GM18507 (cell line): ENCODE results near the gene LIMA1.
"Not testable (repeated sequence)": the region's sequence is repeated elsewhere in the genome, so short reads cannot be mapped to it uniquely, and the experiment has no call there.

Source experiments
- DNase-seq: peaks from one replicate; pipeline ENCODE4 v3.0.0; 2011; ENCODE audit warnings: low read depth; ENCODE audit not compliant: insufficient read length; ENCODE audit errors: extremely low spot score
- FAIRE-seq: peaks from 2 replicates; lab custom pipeline; 2011; peaks lifted over from hg19 to GRCh38; lab: Jason Lieb, UNC

LIMA1 gene

GRCh38 chr12:50222275-50222783 lies 61.0 kb downstream of the LIMA1 start:
- FAIRE-seq, result peak; percentile 68
- no peak for DNase-seq

DNA sequence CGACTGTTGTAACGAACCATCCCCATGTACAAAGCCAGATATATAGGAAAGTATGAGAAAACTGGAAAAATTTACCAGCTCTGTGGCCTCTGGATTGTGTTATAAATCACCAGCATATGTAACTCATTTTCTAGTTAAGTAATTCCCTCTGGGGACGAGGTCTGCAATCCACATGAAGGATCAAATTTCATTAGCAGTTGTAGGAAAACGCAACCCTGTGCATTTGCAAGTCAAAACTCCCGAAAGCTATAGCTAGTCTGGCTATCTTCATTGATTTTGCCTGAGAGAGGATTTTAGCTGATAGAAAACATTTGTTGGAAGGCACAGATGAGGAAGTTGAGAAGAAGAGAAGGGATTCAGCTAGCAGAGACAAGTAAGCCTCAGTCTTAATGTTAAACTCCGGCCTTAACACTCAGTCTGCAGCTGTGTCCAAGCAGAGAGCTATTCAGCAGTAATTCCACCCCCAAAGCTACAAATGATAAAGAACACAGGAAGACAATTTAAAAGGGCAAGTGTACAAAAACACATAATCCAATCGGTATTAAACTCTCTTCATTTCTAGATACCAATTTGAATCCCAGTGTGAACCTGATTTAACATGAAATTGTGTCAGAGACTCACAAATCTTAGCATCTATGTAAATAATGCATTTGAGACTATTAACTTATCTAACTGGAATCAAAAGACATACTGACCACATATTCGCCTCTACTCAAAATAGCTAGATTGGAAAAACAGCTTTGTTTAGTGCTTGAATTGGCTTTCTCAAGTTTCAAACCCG lies 61.9 kb downstream of the LIMA1 start:
- FAIRE-seq (peak; percentile 48), DNase-seq (no peak)

GRCh38 chr12:50220363-50220995 lies 62.8 kb downstream of the LIMA1 start:
- no peak for DNase-seq

DNA sequence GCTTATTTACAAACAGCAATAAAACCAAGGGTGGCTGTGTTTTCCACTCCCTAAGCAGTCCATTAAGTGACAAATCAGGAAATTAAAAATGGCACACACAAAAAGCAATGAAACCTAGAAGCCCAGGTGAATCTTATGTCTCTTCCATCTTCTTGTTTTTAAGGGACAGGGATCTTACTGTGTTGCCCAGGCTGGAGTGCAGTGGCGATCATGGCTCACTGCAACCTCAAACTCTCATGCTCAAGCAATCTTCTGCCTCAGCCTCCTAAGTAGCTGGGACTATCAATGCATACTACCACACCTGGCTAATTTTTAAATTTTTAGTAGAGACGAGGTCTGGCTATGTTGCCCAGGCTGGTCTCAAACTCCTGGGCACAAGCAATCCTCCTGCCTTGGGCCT lies 63.8 kb downstream of the LIMA1 start:
- FAIRE-seq, result no peak
- DNase-seq, result no peak

More at GRCh38 chr12:50220363-50220995, 62.8 kb downstream of the LIMA1 start:
- FAIRE-seq, result peak; percentile 41

- not testable (repeated sequence) for FAIRE-seq, DNase-seq
Measured at GRCh38 chr12:50219001-50219400, 64.3 kb downstream of the LIMA1 start.

DNA sequence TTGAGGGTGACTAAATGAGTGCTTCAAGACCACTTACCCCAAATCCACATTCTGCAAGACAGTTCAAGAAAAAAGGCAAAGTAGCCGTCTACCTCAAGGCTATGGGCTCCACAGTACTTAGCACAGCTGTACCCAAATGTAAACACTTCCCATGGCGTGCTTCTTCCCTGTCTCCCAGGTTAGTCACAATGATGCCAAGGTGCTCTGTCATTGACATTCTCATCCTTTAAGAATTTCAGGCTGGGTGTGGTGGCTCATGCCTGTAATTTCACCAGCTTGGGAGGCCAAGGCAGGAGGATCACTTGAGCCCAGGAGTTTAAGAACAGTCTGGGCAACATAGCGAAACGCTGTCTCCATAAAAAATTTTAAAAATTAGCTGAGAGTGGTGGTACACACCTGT lies 64.9 kb downstream of the LIMA1 start:
- DNase-seq (no peak), FAIRE-seq (no peak)

- DNase-seq, result no peak
- FAIRE-seq, result no peak
Measured at GRCh38 chr12:50217202-50217601, 66.1 kb downstream of the LIMA1 start.

GRCh38 chr12:50215033-50215432 lies 68.3 kb downstream of the LIMA1 start:
- DNase-seq (no peak), FAIRE-seq (no peak)

DNA sequence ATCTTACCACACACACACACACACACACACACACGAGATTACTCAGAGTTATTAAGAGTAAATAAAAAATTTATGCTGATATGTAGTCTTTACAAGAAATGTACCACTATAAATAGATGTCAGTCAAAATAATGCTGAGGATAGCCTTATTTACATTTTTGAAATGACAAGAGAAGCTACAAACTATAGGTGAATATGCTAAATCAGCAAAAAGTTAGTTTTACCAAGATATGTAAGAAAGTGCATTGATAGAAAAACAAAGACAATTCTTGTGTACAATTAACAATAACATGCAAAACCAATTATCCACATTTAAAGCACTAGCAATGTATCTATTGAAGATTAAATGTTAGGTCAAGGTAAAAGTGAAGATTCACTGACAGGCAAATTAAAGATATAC lies 69.3 kb downstream of the LIMA1 start:
- no peak for FAIRE-seq
- DNase-seq, result no peak

GRCh38 chr12:50213439-50213838 lies 69.9 kb downstream of the LIMA1 start:
- no peak for FAIRE-seq

GRCh38 chr12:50212071-50212467 lies 71.3 kb downstream of the LIMA1 start:
- FAIRE-seq, result no peak
- DNase-seq, result no peak

More at GRCh38 chr12:50213439-50213838, 69.9 kb downstream of the LIMA1 start:
- no peak for DNase-seq

DNA sequence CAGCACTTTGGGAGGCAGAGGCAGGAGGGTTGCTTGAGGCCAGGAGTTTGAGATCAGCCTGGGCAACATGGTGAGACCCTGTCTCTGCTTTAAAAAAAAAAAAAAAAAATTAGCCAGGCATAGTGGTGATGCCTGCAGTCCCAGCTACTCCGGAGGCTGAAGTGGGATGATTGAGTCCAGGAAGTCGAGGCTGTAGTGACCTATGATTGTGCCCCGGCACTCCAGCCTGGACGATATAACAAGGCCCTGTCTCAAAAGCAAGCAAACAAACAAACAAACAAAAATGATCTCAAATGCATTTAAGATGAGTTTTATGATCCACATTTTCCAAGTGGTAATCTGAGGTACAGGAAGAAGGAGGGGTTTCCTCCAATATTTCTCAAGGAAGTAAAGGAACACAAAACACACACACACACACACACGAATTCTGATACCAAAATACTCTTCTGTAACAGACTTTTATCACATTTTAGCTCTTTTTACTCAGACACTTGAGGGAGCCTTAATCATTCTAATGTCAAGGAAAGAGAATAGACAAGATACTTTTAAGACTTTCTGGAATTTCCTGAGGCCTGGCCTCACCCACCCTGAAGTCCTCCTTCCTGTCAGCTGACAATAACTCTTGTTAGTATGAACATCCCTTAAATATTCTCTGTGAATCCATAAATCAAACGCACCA lies 71.8 kb downstream of the LIMA1 start:
- peak; percentile 51 for FAIRE-seq

GRCh38 chr12:50207424-50207823 lies 75.9 kb downstream of the LIMA1 start:
- FAIRE-seq (no peak), DNase-seq (no peak)

More for the DNA sequence above, 71.8 kb downstream of the LIMA1 start:
- no peak for DNase-seq

GRCh38 chr12:50205648-50206047 lies 77.7 kb downstream of the LIMA1 start:
- FAIRE-seq (no peak), DNase-seq (no peak)

- no peak for FAIRE-seq
- no peak for DNase-seq
Measured at GRCh38 chr12:50203691-50204090, 79.6 kb downstream of the LIMA1 start.

GRCh38 chr12:50201987-50202521 lies 81.3 kb downstream of the LIMA1 start:
- DNase-seq (no peak), FAIRE-seq (no peak)

DNA sequence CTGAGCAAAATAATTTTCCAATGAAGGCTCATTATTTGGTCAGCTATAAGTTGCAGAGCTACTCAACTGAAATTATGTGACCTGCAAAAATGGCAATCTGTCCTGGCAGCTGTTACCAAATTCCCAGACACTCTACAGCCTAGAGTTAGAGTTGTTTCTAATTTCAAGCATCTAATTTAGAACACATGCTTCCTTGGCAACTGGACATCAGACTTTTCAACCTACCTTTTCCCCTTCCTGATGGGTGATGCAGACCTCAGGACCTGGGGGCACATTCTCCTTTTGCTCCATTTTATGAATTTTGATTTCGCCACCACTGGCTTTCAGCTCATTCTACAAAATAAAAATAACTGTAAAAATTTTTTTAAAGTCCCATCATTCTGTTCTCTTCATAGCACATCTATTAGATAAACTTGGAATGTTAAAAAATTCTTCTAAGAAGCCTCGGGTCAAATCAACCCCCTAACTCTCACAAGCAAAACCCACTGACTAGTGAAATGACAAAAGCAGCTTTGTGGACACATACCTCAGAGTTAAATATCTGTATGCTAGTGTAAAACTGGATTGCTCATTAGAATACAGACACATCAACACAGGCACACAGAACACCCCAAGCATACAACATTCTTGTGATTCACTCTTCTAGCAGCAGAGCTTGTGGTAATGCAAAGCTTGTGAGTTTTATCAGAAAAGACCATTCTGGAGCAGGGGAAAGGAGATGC lies 82.6 kb downstream of the LIMA1 start:
- FAIRE-seq (no peak), DNase-seq (no peak)

DNA sequence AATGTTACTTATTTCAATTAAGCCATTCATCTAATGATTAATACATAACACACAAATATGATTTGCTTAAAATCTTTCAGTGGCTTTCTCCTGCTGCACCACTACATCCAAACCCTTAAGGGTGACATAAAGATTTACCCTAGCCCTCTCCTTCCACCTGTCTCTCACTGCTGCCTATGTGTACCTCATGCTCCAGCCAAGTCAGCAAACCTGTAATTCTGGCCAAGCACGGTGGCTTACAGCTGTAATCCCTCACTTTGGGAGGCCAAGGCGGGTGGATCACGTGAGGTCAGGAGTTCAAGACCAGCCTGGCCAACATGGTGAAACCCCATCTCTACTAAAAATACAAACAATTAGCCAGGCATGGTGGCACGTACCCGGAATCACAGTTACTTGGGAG lies 84.5 kb downstream of the LIMA1 start:
- FAIRE-seq, result no peak

DNA sequence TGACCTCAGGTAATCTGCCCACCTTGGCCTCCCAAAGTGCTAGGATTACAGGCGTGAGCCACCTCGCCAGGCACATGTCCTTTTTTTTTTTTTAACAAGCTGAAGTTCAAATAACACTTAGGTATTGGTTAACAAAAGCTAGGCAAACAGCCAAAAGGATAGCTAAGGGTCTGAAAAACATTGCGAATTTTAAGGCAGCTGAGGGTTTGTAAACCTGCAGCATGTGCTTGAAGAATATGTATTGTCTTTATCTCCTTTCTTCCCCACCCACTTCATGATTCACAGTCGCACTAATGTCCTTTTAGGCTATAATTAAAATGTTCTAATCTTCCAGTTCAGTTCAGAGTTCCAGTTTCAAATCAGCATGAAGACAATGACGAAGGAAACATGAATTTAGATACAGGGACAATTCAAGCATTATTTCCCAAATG lies 86.0 kb downstream of the LIMA1 start:
- DNase-seq (no peak), FAIRE-seq (no peak)

More for the DNA sequence above, 84.5 kb downstream of the LIMA1 start:
- DNase-seq, result no peak
